ENCODE data around the gene B4GALNT4. TPM values are rescaled to one million over a fixed set of nuclear protein-coding genes. Genes with fewer than 3 reads are reported as not detected.

Gene B4GALNT4
- total RNA-seq, 1 donor from 2014 or later: 64.6 TPM

DNA sequence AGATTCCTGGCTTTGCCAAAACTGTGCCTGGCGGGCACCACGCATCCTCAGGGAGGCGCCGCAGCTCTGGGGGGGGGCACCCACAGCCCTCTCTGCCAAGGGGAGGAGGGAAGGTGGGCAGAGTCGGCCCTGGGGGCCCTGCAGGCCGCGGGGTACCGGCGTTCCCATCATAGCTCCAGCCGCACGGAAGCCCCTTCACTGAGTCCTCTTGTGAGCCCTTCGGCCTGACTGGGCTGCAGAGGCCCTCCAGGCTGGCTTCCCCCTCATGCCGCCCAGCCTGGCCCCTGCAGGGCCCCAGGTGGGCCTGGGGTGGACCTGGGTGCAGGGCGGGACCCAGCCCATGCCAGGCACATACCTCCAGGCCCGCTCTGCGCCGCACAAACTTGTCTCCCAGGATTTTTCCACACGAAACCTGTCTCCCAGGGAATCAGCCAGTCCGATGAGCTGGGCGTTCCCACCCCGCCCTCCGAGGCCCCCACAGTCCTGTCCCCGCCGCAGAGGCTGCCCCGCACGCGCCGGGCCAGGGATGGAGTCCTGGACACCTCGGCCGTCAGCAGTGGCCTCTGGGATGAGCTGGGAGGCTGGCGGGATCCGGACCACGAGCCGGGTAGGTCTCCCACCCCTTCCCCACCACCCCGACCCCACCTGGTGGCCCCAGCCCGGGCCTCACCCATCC lies 22.9 kb downstream of the B4GALNT4 start:
- H3K27ac Mint-ChIP-seq (ENCODE audit: unreplicated experiment): no peak overlapping the region
- no peaks in the 10 kb centered on the region for H3K36me3 ChIP-seq (ENCODE audit: insufficient read depth, low read length)
- no peaks in the 10 kb centered on the region for H3K27me3 ChIP-seq (ENCODE audit: insufficient read depth, low read length)
- H3K9ac ChIP-seq (ENCODE audit: low read length): no peak overlapping the region
- H3K79me2 ChIP-seq (ENCODE audit: insufficient read depth, low read length): no peaks in the 10 kb centered on the region
- H3K27me3 Mint-ChIP-seq (ENCODE audit: low read depth, unreplicated experiment): peaks cover 12% of the 10 kb centered on the region
- TF ChIP-seq EZH2 (IDR thresholded peaks at IDR 0.05; ENCODE audit: insufficient read depth, low read length): no peak
- TF ChIP-seq, protein P1, sequence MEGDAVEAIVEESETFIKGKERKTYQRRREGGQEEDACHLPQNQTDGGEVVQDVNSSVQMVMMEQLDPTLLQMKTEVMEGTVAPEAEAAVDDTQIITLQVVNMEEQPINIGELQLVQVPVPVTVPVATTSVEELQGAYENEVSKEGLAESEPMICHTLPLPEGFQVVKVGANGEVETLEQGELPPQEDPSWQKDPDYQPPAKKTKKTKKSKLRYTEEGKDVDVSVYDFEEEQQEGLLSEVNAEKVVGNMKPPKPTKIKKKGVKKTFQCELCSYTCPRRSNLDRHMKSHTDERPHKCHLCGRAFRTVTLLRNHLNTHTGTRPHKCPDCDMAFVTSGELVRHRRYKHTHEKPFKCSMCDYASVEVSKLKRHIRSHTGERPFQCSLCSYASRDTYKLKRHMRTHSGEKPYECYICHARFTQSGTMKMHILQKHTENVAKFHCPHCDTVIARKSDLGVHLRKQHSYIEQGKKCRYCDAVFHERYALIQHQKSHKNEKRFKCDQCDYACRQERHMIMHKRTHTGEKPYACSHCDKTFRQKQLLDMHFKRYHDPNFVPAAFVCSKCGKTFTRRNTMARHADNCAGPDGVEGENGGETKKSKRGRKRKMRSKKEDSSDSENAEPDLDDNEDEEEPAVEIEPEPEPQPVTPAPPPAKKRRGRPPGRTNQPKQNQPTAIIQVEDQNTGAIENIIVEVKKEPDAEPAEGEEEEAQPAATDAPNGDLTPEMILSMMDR (IDR thresholded peaks at IDR 0.05; ENCODE audit: insufficient read depth, low read depth, low read length): no peak
- H3K4me1 Mint-ChIP-seq (ENCODE audit: low read depth, unreplicated experiment): no peaks in the 10 kb centered on the region
- H2AFZ ChIP-seq (ENCODE audit: low read depth, low read length): no peak overlapping the region
- no peak overlapping the region for H3K27ac ChIP-seq (ENCODE audit: low read depth, low read length)
- H4K20me1 ChIP-seq (ENCODE audit: insufficient read depth, low read length): no peaks in the 10 kb centered on the region
- H3K4me3 ChIP-seq (ENCODE audit: insufficient read depth, low read depth, low read length): no peak overlapping the region
- no peak overlapping the region for H3K4me2 ChIP-seq (ENCODE audit: low read length)
- peaks cover 5% of the 10 kb centered on the region for H3K36me3 Mint-ChIP-seq (ENCODE audit: low read depth, unreplicated experiment)
- FAIRE-seq (no peak), DNase-seq (ENCODE audit: low read depth) (no peak)
- no peaks in the 10 kb centered on the region for H3K9me3 ChIP-seq (ENCODE audit: insufficient read depth, low read depth, low read length)
- peaks cover 11% of the 10 kb centered on the region for H3K9me3 Mint-ChIP-seq (ENCODE audit: unreplicated experiment)
- H3K4me3 Mint-ChIP-seq (ENCODE audit: unreplicated experiment): no peak overlapping the region
- peaks cover 31% of the 10 kb centered on the region for H3K4me1 ChIP-seq (ENCODE audit: insufficient read depth, low read length)

GRCh38 chr11:393219-394033 lies 24.1 kb downstream of the B4GALNT4 start:
- TF ChIP-seq, protein P1 (IDR thresholded peaks at IDR 0.05; ENCODE audit: insufficient read depth, low read depth, low read length): no peak
- TF ChIP-seq EZH2 (IDR thresholded peaks at IDR 0.05; ENCODE audit: insufficient read depth, low read length): no peak
- Histone ChIP-seq H3K36me3 (ENCODE audit: insufficient read depth, low read length) (no peaks in the 10 kb centered on the region), H4K20me1 (ENCODE audit: insufficient read depth, low read length) (no peaks in the 10 kb centered on the region), H3K4me1 (ENCODE audit: insufficient read depth, low read length) (peaks cover 34% of the 10 kb centered on the region), H3K4me3 (ENCODE audit: insufficient read depth, low read depth, low read length) (no peak overlapping the region), H2AFZ (ENCODE audit: low read depth, low read length) (peak overlapping the region; percentile 34), H3K9ac (ENCODE audit: low read length) (peak overlapping the region; percentile 5), H3K4me2 (ENCODE audit: low read length) (peak overlapping the region; percentile 59), H3K27me3 (ENCODE audit: insufficient read depth, low read length) (no peaks in the 10 kb centered on the region), H3K27ac (ENCODE audit: low read depth, low read length) (peak overlapping the region; percentile 36), H3K79me2 (ENCODE audit: insufficient read depth, low read length) (no peaks in the 10 kb centered on the region), H3K9me3 (ENCODE audit: insufficient read depth, low read depth, low read length) (no peaks in the 10 kb centered on the region)
- Mint-ChIP-seq H3K27ac (ENCODE audit: unreplicated experiment) (no peak overlapping the region), H3K4me1 (ENCODE audit: low read depth, unreplicated experiment) (no peaks in the 10 kb centered on the region), H3K27me3 (ENCODE audit: low read depth, unreplicated experiment) (peaks cover 1% of the 10 kb centered on the region), H3K9me3 (ENCODE audit: unreplicated experiment) (no peaks in the 10 kb centered on the region), H3K36me3 (ENCODE audit: low read depth, unreplicated experiment) (no peaks in the 10 kb centered on the region), H3K4me3 (ENCODE audit: unreplicated experiment) (no peak overlapping the region)
- DNase-seq (ENCODE audit: low read depth): peak; percentile 57
- no peak for FAIRE-seq
